B cell (primary cell): ENCODE results near the gene NMNAT2. TPM values are rescaled to one million over a fixed set of nuclear protein-coding genes. Genes with fewer than 3 reads are reported as not detected.

Experiments used
- ATAC-seq: fragments of 200-7000 bp; cut with Tn5 transposase; one replicate; pipeline ENCODE4 v1.10.0; 2021; ENCODE audit warnings: low read depth, mild to moderate bottlenecking, moderate number of reproducible peaks, moderate library complexity
- CTCF ChIA-PET: fragments of 350-600 bp; sonication (Branson Sonifier 250); formaldehyde crosslinking; loops from one replicate; lab custom pipeline; 2021; ENCODE audit warnings: antibody characterized with exemption, inconsistent platforms; lab: Charles Lee
- POLR2A ChIA-PET: fragments of 350-600 bp; sonication (Branson Sonifier 250); formaldehyde crosslinking; loops from one replicate; lab custom pipeline; 2021; ENCODE audit warnings: antibody characterized with exemption; lab: Charles Lee
- DNase-seq: peaks from one replicate; pipeline ENCODE4 v3.0.0; 2013
- H2AFZ ChIP-seq: 2 replicates; pipeline ENCODE4 v1.6.1; 2012; ENCODE audit warnings: mild to moderate bottlenecking, low read depth, low read length; ENCODE audit not compliant: insufficient read depth, poor library complexity, severe bottlenecking
- H3K27ac ChIP-seq, 2 donors: 1 replicate in 1 of 2; 2 replicates in 1 of 2; pipeline ENCODE4 v1.5.1; 2012 to 2013; ENCODE audit warnings: low read length in 2 of 2, mild to moderate bottlenecking in 2 of 2, moderate library complexity in 1 of 2
- H3K27me3 ChIP-seq, 4 experiments: fragments of 200-600 bp in 1 of 4; sonication (generic) in 1 of 4; replicated peaks in 1 of 4; 1 replicate in 2 of 4; 2 replicates in 2 of 4; pipeline versions ENCODE4 v1.6.1 to v1.7.0; 2013 to 2016; ENCODE audit warnings: low read length in 3 of 4, mild to moderate bottlenecking in 2 of 4, mixed read lengths in 1 of 4, moderate library complexity in 1 of 4; ENCODE audit not compliant: insufficient read depth in 4 of 4, control insufficient read depth in 3 of 4; ENCODE audit errors: control extremely low read depth in 1 of 4
- H3K36me3 ChIP-seq, 2 experiments: replicated peaks in 1 of 2; 1 replicate in 1 of 2; 2 replicates in 1 of 2; pipeline versions ENCODE4 v1.6.1 to v1.7.1; 2013; ENCODE audit warnings: low read length in 1 of 2; ENCODE audit not compliant: insufficient read depth in 2 of 2, control insufficient read depth in 1 of 2; ENCODE audit errors: control extremely low read depth in 1 of 2, extremely low read depth in 1 of 2
- H3K4me1 ChIP-seq, 2 donors: fragments of 200-600 bp in 1 of 2; sonication (generic) in 1 of 2; 1 replicate in 1 of 2; 2 replicates in 1 of 2; pipeline versions ENCODE4 v1.5.1 to v1.6.1; 2013 to 2017; ENCODE audit warnings: low read length in 2 of 2; ENCODE audit not compliant: control insufficient read depth in 2 of 2, insufficient read depth in 2 of 2
- H3K4me2 ChIP-seq: replicated peaks from 2 replicates; pipeline ENCODE3; 2012; ENCODE audit warnings: mild to moderate bottlenecking, low read depth, low read length; ENCODE audit not compliant: poor library complexity, severe bottlenecking
- H3K4me3 ChIP-seq, 5 experiments: fragments of 200-600 bp in 1 of 5; sonication (generic) in 1 of 5; 1 replicate in 3 of 5; 2 replicates in 2 of 5; pipeline versions ENCODE4 v1.5.1 to v1.7.0; 2011 to 2016; ENCODE audit warnings: low read length in 4 of 5, mild to moderate bottlenecking in 4 of 5, low read depth in 2 of 5, control low read depth in 1 of 5, moderate library complexity in 1 of 5; ENCODE audit not compliant: insufficient read depth in 1 of 5; ENCODE audit errors: control extremely low read depth in 1 of 5, extremely low read depth in 1 of 5
- H3K79me2 ChIP-seq: fragments of 200-600 bp; sonication (generic); one replicate; pipeline ENCODE4 v1.6.0; 2016; ENCODE audit warnings: low read length; ENCODE audit not compliant: control insufficient read depth, insufficient read depth
- H3K9ac ChIP-seq: fragments of 200-600 bp; sonication (generic); 2 replicates; pipeline ENCODE4 v1.6.1; 2017; ENCODE audit warnings: mild to moderate bottlenecking, low read length, moderate library complexity
- H3K9me3 ChIP-seq, 3 donors: one replicate each; pipeline versions ENCODE4 v1.6.1 to v1.7.1; 2013; ENCODE audit warnings: low read length in 2 of 3; ENCODE audit not compliant: control insufficient read depth in 2 of 3, insufficient read depth in 1 of 3; ENCODE audit errors: control extremely low read depth in 1 of 3
- H4K20me1 ChIP-seq: 2 replicates; pipeline ENCODE4 v1.6.0; 2012; ENCODE audit warnings: mild to moderate bottlenecking, low read length; ENCODE audit not compliant: insufficient read depth, control insufficient read depth, poor library complexity, severe bottlenecking
- H3K27ac Mint-ChIP-seq: one replicate; pipeline ENCODE4 v1.8.0; 2021; ENCODE audit warnings: mixed read lengths
- H3K27me3 Mint-ChIP-seq: one replicate; pipeline ENCODE4 v1.8.0; 2021; ENCODE audit warnings: mixed read lengths
- H3K4me1 Mint-ChIP-seq: one replicate; pipeline ENCODE4 v1.8.0; 2021; ENCODE audit warnings: mixed read lengths
- H3K4me3 Mint-ChIP-seq: one replicate; pipeline ENCODE4 v1.8.0; 2021; ENCODE audit warnings: mixed read lengths
- H3K9me3 Mint-ChIP-seq: one replicate; pipeline ENCODE4 v1.8.0; 2022; ENCODE audit warnings: mixed read lengths; ENCODE audit not compliant: insufficient read depth
- EZH2 ChIP-seq: IDR thresholded peaks from 2 replicates; pipeline ENCODE4 v1.6.1; 2012; ENCODE audit warnings: borderline replicate concordance, low read depth, mild to moderate bottlenecking, moderate library complexity, low read length; ENCODE audit not compliant: insufficient read depth, poor library complexity, severe bottlenecking
- WGBS: methylation state at CpG from one replicate; pipeline ENCODE4 v1.1.5; 2013; ENCODE audit warnings: missing lambda C conversion rate; ENCODE audit not compliant: insufficient coverage; 5-methylcytosine and 5-hydroxymethylcytosine counted together
- intact Hi-C: fragments of 100-400 bp; cut with micrococcal nuclease; formaldehyde crosslinking; loops from one replicate; pipeline ENCODE4 v1.10.0; 2022
- polyA plus RNA-seq: library from polyadenylated mRNA; depleted of rRNA; stranded (reverse); fragments of >200 nt; gene quantifications from 2 replicates; pipeline ENCODE4 v1.2.3, GENCODE V29; 2012
- total RNA-seq, 2 donors: library from RNA; stranded (reverse); fragments of 120-200 nt in 1 of 2; gene quantifications; 1 replicate in 1 of 2; 2 replicates in 1 of 2; pipeline versions ENCODE4 v1.2.3 to v1.2.4, GENCODE V29; 2013 to 2022
- TF ChIP-seq, protein P1 (sequence below): fragments of 200-600 bp; IDR thresholded peaks from one replicate; pipeline ENCODE4 v1.8.0; 2022; ENCODE audit warnings: antibody characterized with exemption, mild to moderate bottlenecking

The NMNAT2 gene
- total and polyA plus RNA-seq, 2 donors (not counting 1 experiment from before 2014, with no cell fraction given) = not detected

- no peak overlapping the region for H3K4me3 Mint-ChIP-seq
- Histone ChIP-seq H3K4me3 (no peak overlapping the region), H3K79me2 (no peaks in the 10 kb centered on the region), H3K9ac (no peak overlapping the region), H3K4me2 (no peak overlapping the region), H3K27ac (no peak overlapping the region), H2AFZ (no peak overlapping the region), H3K27me3 (peaks cover 0 to 14% (median 11%) of the 10 kb centered on the region in 4 experiments), H3K36me3 (no peaks in the 10 kb centered on the region), H4K20me1 (no peaks in the 10 kb centered on the region), H3K9me3 (no peaks in the 10 kb centered on the region), H3K4me1 (peaks cover 0 to 4% of the 10 kb centered on the region in 2 donors)
- H3K9me3 Mint-ChIP-seq = no peaks in the 10 kb centered on the region
- 80% methylated on average over 1 of the region's 3 CpGs for WGBS
- ChIA-PET CTCF (no interaction called here), POLR2A (no interaction called here)
- H3K4me1 Mint-ChIP-seq = no peaks in the 10 kb centered on the region
- DNase-seq = no peak
- ATAC-seq = no peak
- H3K27ac Mint-ChIP-seq = no peak overlapping the region
- peaks cover 33% of the 10 kb centered on the region for H3K27me3 Mint-ChIP-seq
- intact Hi-C loops = loop anchor here (10.0 kb wide), 1 partner anchor 47 kb away; no protein-coding TSS in a partner anchor
- TF ChIP-seq, protein P1, sequence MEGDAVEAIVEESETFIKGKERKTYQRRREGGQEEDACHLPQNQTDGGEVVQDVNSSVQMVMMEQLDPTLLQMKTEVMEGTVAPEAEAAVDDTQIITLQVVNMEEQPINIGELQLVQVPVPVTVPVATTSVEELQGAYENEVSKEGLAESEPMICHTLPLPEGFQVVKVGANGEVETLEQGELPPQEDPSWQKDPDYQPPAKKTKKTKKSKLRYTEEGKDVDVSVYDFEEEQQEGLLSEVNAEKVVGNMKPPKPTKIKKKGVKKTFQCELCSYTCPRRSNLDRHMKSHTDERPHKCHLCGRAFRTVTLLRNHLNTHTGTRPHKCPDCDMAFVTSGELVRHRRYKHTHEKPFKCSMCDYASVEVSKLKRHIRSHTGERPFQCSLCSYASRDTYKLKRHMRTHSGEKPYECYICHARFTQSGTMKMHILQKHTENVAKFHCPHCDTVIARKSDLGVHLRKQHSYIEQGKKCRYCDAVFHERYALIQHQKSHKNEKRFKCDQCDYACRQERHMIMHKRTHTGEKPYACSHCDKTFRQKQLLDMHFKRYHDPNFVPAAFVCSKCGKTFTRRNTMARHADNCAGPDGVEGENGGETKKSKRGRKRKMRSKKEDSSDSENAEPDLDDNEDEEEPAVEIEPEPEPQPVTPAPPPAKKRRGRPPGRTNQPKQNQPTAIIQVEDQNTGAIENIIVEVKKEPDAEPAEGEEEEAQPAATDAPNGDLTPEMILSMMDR = no peak
- no peak for TF ChIP-seq EZH2
Observed at GRCh38 chr1:183457449-183457848, 39.3 kb upstream of the NMNAT2 start.

DNA sequence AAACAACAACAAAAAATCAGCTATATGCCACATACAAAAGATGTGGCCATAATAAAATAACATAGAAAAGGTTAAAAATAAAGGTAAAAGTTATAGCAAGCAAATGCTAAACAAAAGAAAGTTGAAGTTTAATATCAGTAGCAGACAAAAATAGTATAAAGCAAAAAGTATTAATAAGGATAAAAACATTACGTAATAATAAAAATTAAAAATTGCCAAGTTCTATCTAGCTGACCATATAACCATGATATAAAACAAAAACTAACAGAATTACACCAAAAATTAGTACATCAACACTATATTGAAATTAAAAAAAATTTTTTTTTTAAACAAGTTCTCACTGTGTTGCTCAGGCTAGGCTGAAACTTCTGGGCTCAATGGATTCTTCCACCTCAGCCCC is 38.6 kb upstream of the NMNAT2 start:
- peaks cover 32% of the 10 kb centered on the region for H3K27me3 Mint-ChIP-seq
- WGBS = no CpG with 5 or more reads among the region's 1 CpG
- ChIA-PET CTCF (no interaction called here), POLR2A (no interaction called here)
- Histone ChIP-seq H3K9me3 (no peaks in the 10 kb centered on the region), H3K4me1 (peaks cover 0 to 4% of the 10 kb centered on the region in 2 donors), H3K9ac (no peak overlapping the region), H3K36me3 (no peaks in the 10 kb centered on the region), H3K4me2 (no peak overlapping the region), H3K27ac (no peak overlapping the region), H3K79me2 (no peaks in the 10 kb centered on the region), H3K4me3 (no peak overlapping the region), H2AFZ (no peak overlapping the region), H3K27me3 (peaks cover 0 to 14% (median 12%) of the 10 kb centered on the region in 4 experiments), H4K20me1 (no peaks in the 10 kb centered on the region)
- H3K4me1 Mint-ChIP-seq = no peaks in the 10 kb centered on the region
- no peaks in the 10 kb centered on the region for H3K9me3 Mint-ChIP-seq
- ATAC-seq = no peak
- no peak overlapping the region for H3K4me3 Mint-ChIP-seq
- no peak for DNase-seq
- H3K27ac Mint-ChIP-seq = no peak overlapping the region
- intact Hi-C loops = loop anchor here (10.0 kb wide), 1 partner anchor 48 kb away; no protein-coding TSS in a partner anchor
- TF ChIP-seq EZH2 = no peak
- TF ChIP-seq, protein P1 = no peak
